ENCODE results near the gene ST3GAL3.

DNA sequence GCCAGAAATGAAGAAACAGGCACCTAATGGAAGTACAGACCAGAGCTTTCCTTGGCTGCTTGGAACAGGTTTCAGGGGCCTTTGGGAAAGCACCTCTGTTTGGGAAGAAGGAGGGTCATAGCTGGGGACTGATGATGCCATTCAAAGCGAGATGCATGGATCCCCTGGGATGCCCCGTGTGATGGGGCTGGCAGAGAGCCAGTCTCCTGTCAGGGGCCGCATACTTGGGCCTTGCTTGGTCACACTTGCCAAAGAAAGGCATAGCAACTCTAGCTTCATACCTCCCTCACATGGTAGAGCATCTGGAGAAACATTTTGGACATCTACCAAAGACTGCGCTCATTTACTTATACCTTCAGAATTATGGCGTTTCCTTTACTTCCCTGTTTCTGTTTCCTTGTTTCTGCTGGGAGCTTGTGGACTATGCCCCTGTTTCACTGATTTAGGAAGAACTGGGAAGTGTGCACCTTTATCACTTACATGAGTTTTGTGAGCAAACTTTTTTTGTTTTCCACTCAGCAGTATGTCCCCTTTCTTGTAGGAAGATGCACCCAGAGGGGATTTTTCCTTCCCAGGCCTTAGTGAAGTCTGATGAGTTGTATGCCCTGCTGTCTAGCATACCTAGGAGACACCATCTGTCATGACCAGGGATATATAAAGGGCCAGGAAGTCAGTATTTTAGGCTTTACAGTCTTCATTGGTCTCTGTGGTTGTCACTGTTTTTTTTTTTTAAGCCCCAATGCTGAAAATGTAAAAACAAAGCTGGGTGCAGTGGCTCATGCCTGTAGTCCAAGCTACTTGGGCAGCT lies 19.8 kb upstream of the ST3GAL3 start:
- no peak for TF ChIP-seq POLR2A (IDR thresholded peaks at IDR 0.05)
- TF ChIP-seq, protein P1, sequence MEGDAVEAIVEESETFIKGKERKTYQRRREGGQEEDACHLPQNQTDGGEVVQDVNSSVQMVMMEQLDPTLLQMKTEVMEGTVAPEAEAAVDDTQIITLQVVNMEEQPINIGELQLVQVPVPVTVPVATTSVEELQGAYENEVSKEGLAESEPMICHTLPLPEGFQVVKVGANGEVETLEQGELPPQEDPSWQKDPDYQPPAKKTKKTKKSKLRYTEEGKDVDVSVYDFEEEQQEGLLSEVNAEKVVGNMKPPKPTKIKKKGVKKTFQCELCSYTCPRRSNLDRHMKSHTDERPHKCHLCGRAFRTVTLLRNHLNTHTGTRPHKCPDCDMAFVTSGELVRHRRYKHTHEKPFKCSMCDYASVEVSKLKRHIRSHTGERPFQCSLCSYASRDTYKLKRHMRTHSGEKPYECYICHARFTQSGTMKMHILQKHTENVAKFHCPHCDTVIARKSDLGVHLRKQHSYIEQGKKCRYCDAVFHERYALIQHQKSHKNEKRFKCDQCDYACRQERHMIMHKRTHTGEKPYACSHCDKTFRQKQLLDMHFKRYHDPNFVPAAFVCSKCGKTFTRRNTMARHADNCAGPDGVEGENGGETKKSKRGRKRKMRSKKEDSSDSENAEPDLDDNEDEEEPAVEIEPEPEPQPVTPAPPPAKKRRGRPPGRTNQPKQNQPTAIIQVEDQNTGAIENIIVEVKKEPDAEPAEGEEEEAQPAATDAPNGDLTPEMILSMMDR (IDR thresholded peaks at IDR 0.05): no peak

Measured in breast epithelium (tissue), 3 donors.